Brain microvascular endothelial cell (primary cell): ENCODE measurements around the gene SP7.

Experiments
- DNase-seq: peaks from one replicate; pipeline ENCODE4 v3.0.0-alpha.2; 2020
- H3K27ac ChIP-seq: fragments of 250-450 bp; sonication (Bioruptor Pico); 2 replicates; pipeline ENCODE4 v1.5.1; 2020; ENCODE audit warnings: mild to moderate bottlenecking, moderate library complexity
- H3K27me3 ChIP-seq: fragments of 250-450 bp; sonication (Bioruptor Pico); replicated peaks from 2 replicates; pipeline ENCODE4 v1.5.1; 2020; ENCODE audit warnings: mild to moderate bottlenecking
- H3K36me3 ChIP-seq: fragments of 250-450 bp; sonication (Bioruptor Pico); replicated peaks from 2 replicates; pipeline ENCODE4 v1.5.1; 2020; ENCODE audit warnings: mild to moderate bottlenecking
- H3K4me3 ChIP-seq: 2 replicates; pipeline ENCODE4 v1.5.1; 2011; ENCODE audit warnings: low read depth, mild to moderate bottlenecking, control low read depth, low read length, moderate library complexity
- in situ Hi-C: cut with HindIII; loops from 2 replicates; pipeline ENCODE4 v1.10.0; 2017; ENCODE audit warnings: low sequenced_read_pairs, low pct_ligation_motif_present
- TF ChIP-seq, protein P1 (sequence below): IDR thresholded peaks from 2 replicates; pipeline ENCODE4 v1.5.1; 2011; ENCODE audit warnings: low read depth, mild to moderate bottlenecking, moderate library complexity, low read length, control low read depth, inconsistent platforms; ENCODE audit errors: missing control alignments

Gene SP7

DNA sequence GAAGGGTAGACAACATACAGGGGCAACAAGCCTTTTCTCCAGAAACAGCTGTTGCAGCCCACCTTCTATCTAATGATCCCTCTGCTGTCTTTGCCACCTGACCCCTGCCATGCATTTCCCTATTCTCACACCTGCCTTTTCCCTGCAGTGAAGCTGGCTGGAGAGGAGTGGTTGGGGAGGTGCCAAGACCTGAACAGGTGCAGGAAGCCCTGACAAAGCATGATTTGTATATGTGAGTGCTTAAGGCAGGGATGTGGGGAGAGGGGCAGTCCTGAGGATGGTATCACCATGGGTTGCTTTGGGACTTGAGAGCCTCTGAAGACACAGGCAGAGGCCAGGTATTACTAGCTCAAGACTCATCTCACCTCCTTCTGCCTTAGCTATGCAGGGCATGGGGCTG, 43.7 kb downstream of the SP7 start:
- no peaks in the 10 kb centered on the region for H3K27me3 ChIP-seq
- no peak overlapping the region for H3K4me3 ChIP-seq
- H3K36me3 ChIP-seq: no peaks in the 10 kb centered on the region
- no peak overlapping the region for H3K27ac ChIP-seq
- in situ Hi-C loops: no loop called here
- no peak for DNase-seq
- TF ChIP-seq, protein P1, sequence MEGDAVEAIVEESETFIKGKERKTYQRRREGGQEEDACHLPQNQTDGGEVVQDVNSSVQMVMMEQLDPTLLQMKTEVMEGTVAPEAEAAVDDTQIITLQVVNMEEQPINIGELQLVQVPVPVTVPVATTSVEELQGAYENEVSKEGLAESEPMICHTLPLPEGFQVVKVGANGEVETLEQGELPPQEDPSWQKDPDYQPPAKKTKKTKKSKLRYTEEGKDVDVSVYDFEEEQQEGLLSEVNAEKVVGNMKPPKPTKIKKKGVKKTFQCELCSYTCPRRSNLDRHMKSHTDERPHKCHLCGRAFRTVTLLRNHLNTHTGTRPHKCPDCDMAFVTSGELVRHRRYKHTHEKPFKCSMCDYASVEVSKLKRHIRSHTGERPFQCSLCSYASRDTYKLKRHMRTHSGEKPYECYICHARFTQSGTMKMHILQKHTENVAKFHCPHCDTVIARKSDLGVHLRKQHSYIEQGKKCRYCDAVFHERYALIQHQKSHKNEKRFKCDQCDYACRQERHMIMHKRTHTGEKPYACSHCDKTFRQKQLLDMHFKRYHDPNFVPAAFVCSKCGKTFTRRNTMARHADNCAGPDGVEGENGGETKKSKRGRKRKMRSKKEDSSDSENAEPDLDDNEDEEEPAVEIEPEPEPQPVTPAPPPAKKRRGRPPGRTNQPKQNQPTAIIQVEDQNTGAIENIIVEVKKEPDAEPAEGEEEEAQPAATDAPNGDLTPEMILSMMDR: no peak

DNA sequence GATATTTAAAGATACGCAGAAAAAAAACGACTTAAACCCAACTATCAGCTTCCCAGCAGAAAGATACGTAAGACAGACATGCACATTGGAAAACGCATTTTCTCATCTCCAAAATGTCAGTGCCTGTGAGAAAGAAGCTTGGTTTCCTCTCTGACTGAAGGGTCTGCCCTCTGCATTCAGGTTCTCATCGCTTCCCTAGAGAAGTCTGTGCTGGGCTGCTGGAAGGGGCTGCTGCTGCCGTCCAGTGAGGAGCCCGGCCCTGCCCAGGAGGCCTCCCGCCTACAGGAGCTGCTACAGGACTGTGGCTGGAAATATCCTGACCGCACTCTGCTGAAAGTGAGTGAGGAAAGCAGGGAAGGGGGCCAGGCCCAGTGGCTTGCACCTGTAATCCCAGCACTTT, 45.5 kb downstream of the SP7 start:
- Histone ChIP-seq H3K36me3 (no peaks in the 10 kb centered on the region), H3K4me3 (no peak overlapping the region), H3K27me3 (no peaks in the 10 kb centered on the region), H3K27ac (peak overlapping the region; percentile 65)
- in situ Hi-C loops: no loop called here
- TF ChIP-seq, protein P1: peak; percentile 4
- DNase-seq: peak; percentile 32

DNA sequence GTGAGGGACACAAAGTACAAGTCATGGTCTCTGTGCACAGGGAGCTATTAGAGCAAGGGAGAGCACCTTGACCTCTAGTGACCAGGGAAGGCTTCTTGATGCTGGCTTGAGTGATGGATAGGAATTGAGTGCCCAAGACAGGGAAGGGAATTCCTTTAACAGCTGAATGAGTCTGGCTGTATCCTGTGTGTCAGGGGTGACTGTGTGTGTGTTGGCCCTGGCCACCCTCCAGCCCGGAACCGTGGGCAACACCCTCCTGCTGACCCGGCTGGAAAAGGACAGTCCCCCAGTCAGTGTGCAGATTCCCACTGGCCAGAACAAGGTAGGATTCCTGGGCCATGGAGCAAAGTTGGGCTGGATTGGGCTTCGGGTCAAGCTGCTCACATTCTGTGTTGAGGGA, 46.3 kb downstream of the SP7 start:
- H3K27ac ChIP-seq: peak overlapping the region; percentile 37
- no peak for DNase-seq
- TF ChIP-seq, protein P1: no peak
- no peak overlapping the region for H3K4me3 ChIP-seq
- no peaks in the 10 kb centered on the region for H3K36me3 ChIP-seq
- no peaks in the 10 kb centered on the region for H3K27me3 ChIP-seq
- in situ Hi-C loops: no loop called here

DNA sequence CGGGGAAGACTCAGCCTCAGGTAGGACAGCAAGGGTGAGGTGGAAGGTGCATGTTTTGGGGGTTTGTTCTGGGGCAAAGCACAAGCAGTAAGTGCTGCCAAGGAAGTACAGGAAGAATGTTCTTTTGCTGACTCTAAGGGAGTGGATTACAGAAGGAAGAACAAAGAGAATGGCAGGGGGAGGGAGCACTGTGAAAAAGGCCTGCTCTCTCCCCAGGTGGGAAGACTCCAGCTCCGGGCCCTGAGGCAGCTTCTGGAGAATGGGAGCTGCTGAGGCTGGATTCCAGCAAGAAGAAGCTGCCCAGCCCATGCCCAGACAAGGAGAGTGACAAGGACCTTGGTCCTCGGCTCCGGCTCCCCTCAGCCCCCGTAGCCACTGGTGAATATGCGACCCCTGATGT, 47.8 kb downstream of the SP7 start:
- Histone ChIP-seq H3K4me3 (no peak overlapping the region), H3K27me3 (no peaks in the 10 kb centered on the region), H3K36me3 (peaks cover 3% of the 10 kb centered on the region), H3K27ac (no peak overlapping the region)
- DNase-seq: no peak
- TF ChIP-seq, protein P1: no peak
- in situ Hi-C loops: no loop called here

DNA sequence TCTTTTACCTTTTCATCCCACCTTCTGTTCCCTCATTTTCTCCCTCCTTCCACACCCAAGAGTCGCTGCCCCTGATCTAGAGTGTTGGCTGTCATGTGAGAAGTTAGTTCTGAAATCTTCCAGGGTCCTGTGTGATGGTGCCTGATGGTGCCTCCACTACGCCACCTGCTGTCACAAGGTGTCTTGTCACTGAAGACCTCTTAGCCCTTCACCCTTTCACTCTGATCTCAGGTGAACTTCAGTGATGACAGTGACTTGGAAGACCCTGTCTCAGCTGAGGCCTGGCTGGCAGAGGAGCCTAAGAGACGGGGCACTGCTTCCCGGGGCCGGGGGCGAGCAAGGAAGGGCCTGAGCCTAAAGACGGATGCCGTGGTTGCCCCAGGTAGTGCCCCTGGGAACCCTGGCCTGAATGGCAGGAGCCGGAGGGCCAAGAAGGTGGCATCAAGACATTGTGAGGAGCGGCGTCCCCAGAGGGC, 48.4 kb downstream of the SP7 start:
- in situ Hi-C loops: no loop called here
- Histone ChIP-seq H3K4me3 (no peak overlapping the region), H3K36me3 (peaks cover 4% of the 10 kb centered on the region), H3K27me3 (no peaks in the 10 kb centered on the region), H3K27ac (no peak overlapping the region)
- TF ChIP-seq, protein P1: peak; percentile 75
- peak; percentile 34 for DNase-seq

DNA sequence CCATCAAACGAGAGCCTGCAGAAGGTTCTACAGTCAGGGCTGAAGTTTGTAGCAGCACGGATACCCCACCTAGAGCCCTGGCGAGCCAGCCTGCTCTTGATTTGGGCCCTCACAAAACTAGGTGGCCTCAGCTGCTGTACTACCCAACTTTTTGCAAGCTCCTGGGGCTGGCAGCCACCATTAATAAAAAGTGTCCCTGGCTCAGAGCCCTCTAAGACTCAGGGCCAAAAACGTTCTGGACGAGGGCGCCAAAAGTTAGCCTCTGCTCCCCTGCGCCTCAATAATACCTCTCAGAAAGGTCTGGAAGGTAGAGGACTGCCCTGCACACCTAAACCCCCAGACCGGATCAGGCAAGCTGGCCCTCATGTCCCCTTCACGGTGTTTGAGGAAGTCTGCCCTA, 49.7 kb downstream of the SP7 start:
- in situ Hi-C loops: no loop called here
- TF ChIP-seq, protein P1: no peak
- Histone ChIP-seq H3K36me3 (peaks cover 8% of the 10 kb centered on the region), H3K27me3 (no peaks in the 10 kb centered on the region), H3K4me3 (no peak overlapping the region), H3K27ac (no peak overlapping the region)
- DNase-seq: no peak
